ENCODE measurements around the gene OR2T10. TPM values are rescaled to one million over a fixed set of nuclear protein-coding genes. Genes with fewer than 3 reads are reported as not detected.

Gene OR2T10
- polyA plus RNA-seq, 1 donor from 2014 or later: not detected

DNA sequence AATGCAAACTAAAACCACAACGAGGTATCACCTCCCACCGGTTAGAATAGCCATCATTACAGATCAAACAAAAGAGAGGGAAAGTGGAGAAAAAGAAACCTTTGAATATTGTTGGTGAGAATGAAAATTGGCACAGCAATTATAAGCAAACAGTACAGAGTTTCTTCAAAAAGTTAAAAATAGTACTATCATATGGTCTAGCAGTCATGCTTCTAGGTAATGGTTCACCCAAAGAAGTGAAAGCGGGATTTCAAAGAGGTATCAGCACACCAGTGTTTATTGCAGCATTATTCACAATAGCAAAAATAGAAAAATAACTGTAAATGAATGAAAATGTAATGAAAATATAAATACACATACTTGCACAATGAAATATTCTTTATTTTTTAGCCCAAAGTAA is 8.2 kb downstream of the OR2T10 start:
- no peaks in the 10 kb centered on the region for H4K20me1 ChIP-seq (ENCODE audit: insufficient read depth)
- no peaks in the 10 kb centered on the region for H3K9me2 ChIP-seq (ENCODE audit: insufficient read depth, low read length)
- TF ChIP-seq EZH2 (IDR thresholded peaks at IDR 0.05; ENCODE audit: borderline replicate concordance, insufficient read depth, low read length, poor library complexity, severe bottlenecking) (no peak), POLR2AphosphoS5 (IDR thresholded peaks at IDR 0.05) (no peak), RAD21 (conservative IDR thresholded peaks at IDR 0.05) (no peak), MXI1 (conservative IDR thresholded peaks at IDR 0.05; ENCODE audit: poor library complexity, severe bottlenecking) (no peak), TAF1 (IDR thresholded peaks at IDR 0.05; ENCODE audit: low read depth) (no peak), SMC3 (conservative IDR thresholded peaks at IDR 0.05; ENCODE audit: poor library complexity) (no peak), EP300 (conservative IDR thresholded peaks at IDR 0.05; ENCODE audit: poor library complexity, severe bottlenecking) (no peak)
- TF ChIP-seq, protein P1, sequence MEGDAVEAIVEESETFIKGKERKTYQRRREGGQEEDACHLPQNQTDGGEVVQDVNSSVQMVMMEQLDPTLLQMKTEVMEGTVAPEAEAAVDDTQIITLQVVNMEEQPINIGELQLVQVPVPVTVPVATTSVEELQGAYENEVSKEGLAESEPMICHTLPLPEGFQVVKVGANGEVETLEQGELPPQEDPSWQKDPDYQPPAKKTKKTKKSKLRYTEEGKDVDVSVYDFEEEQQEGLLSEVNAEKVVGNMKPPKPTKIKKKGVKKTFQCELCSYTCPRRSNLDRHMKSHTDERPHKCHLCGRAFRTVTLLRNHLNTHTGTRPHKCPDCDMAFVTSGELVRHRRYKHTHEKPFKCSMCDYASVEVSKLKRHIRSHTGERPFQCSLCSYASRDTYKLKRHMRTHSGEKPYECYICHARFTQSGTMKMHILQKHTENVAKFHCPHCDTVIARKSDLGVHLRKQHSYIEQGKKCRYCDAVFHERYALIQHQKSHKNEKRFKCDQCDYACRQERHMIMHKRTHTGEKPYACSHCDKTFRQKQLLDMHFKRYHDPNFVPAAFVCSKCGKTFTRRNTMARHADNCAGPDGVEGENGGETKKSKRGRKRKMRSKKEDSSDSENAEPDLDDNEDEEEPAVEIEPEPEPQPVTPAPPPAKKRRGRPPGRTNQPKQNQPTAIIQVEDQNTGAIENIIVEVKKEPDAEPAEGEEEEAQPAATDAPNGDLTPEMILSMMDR (IDR thresholded peaks at IDR 0.05; ENCODE audit: poor library complexity, severe bottlenecking): no peak
- TF ChIP-seq, protein P2, sequence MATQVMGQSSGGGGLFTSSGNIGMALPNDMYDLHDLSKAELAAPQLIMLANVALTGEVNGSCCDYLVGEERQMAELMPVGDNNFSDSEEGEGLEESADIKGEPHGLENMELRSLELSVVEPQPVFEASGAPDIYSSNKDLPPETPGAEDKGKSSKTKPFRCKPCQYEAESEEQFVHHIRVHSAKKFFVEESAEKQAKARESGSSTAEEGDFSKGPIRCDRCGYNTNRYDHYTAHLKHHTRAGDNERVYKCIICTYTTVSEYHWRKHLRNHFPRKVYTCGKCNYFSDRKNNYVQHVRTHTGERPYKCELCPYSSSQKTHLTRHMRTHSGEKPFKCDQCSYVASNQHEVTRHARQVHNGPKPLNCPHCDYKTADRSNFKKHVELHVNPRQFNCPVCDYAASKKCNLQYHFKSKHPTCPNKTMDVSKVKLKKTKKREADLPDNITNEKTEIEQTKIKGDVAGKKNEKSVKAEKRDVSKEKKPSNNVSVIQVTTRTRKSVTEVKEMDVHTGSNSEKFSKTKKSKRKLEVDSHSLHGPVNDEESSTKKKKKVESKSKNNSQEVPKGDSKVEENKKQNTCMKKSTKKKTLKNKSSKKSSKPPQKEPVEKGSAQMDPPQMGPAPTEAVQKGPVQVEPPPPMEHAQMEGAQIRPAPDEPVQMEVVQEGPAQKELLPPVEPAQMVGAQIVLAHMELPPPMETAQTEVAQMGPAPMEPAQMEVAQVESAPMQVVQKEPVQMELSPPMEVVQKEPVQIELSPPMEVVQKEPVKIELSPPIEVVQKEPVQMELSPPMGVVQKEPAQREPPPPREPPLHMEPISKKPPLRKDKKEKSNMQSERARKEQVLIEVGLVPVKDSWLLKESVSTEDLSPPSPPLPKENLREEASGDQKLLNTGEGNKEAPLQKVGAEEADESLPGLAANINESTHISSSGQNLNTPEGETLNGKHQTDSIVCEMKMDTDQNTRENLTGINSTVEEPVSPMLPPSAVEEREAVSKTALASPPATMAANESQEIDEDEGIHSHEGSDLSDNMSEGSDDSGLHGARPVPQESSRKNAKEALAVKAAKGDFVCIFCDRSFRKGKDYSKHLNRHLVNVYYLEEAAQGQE (IDR thresholded peaks at IDR 0.05; ENCODE audit: borderline replicate concordance): no peak
- H3K9ac ChIP-seq (ENCODE audit: low read length): no peak overlapping the region
- H3K4me2 ChIP-seq (ENCODE audit: low read length): no peak overlapping the region
- no peaks in the 10 kb centered on the region for H3K27me3 ChIP-seq (ENCODE audit: insufficient read depth, low read depth, low read length)
- no peaks in the 10 kb centered on the region for H3K79me2 ChIP-seq (replicated peaks; ENCODE audit: insufficient read depth, low read length)
- no peaks in the 10 kb centered on the region for H3K36me3 ChIP-seq (ENCODE audit: insufficient read depth, low read length)
- H3K27ac ChIP-seq (ENCODE audit: low read length): no peak overlapping the region
- no peak overlapping the region for H3K4me3 ChIP-seq (ENCODE audit: low read length)
- peaks cover 4% of the 10 kb centered on the region for H3K9me3 ChIP-seq (ENCODE audit: low read length)
- H2AFZ ChIP-seq (ENCODE audit: low read depth, low read length): no peak overlapping the region
- no peaks in the 10 kb centered on the region for H3F3A ChIP-seq (ENCODE audit: insufficient read depth, low read length, poor library complexity, severe bottlenecking)

DNA sequence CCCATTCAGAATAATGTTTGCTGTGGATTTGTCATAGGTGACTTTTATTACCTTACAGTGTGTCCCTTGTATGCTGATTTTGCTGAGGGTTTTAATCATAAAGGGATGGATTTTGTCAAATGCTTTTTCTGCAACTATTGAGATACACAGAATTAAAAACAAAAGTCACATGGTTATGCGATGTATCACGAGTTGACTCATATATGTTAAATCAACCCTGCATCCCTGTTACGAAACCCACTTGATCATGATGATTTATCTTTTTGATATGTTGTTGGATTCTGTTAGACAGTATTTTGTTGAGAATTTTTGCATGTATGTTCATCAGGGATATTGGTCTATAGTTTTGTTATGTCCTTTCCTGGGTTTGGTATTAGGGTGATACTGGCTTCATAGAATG is 12.2 kb downstream of the OR2T10 start:
- Histone ChIP-seq H3K27me3 (ENCODE audit: insufficient read depth, low read depth, low read length) (no peaks in the 10 kb centered on the region), H3K36me3 (ENCODE audit: insufficient read depth, low read length) (no peaks in the 10 kb centered on the region), H3K4me3 (ENCODE audit: low read length) (no peak overlapping the region), H3K9me2 (ENCODE audit: insufficient read depth, low read length) (no peaks in the 10 kb centered on the region), H3F3A (ENCODE audit: insufficient read depth, low read length, poor library complexity, severe bottlenecking) (no peaks in the 10 kb centered on the region), H3K79me2 (replicated peaks; ENCODE audit: insufficient read depth, low read length) (no peaks in the 10 kb centered on the region), H4K20me1 (ENCODE audit: insufficient read depth) (no peaks in the 10 kb centered on the region), H3K9ac (ENCODE audit: low read length) (no peak overlapping the region), H2AFZ (ENCODE audit: low read depth, low read length) (no peak overlapping the region), H3K9me3 (ENCODE audit: low read length) (peaks cover 4% of the 10 kb centered on the region), H3K27ac (ENCODE audit: low read length) (no peak overlapping the region), H3K4me2 (ENCODE audit: low read length) (no peak overlapping the region)
- TF ChIP-seq RAD21 (conservative IDR thresholded peaks at IDR 0.05): no peak
- TF ChIP-seq EZH2 (IDR thresholded peaks at IDR 0.05; ENCODE audit: borderline replicate concordance, insufficient read depth, low read length, poor library complexity, severe bottlenecking): no peak
- TF ChIP-seq EP300 (conservative IDR thresholded peaks at IDR 0.05; ENCODE audit: poor library complexity, severe bottlenecking): no peak
- TF ChIP-seq MXI1 (conservative IDR thresholded peaks at IDR 0.05; ENCODE audit: poor library complexity, severe bottlenecking): no peak
- no peak for TF ChIP-seq TAF1 (IDR thresholded peaks at IDR 0.05; ENCODE audit: low read depth)
- no peak for TF ChIP-seq POLR2AphosphoS5 (IDR thresholded peaks at IDR 0.05)
- TF ChIP-seq SMC3 (conservative IDR thresholded peaks at IDR 0.05; ENCODE audit: poor library complexity): no peak
- TF ChIP-seq, protein P2 (IDR thresholded peaks at IDR 0.05; ENCODE audit: borderline replicate concordance): no peak
- TF ChIP-seq, protein P1 (IDR thresholded peaks at IDR 0.05; ENCODE audit: poor library complexity, severe bottlenecking): no peak
